Ovary (tissue), 3 donors: Measurements from ENCODE around the gene SLC15A3.

Experiments
- CTCF ChIP-seq, 3 donors: fragments of 450-650 bp in 2 of 3; fragments of 200-600 bp in 1 of 3; IDR thresholded peaks; one replicate each; pipeline versions ENCODE4 v1.5.1 to v1.8.0; 2016 to 2022; ENCODE audit warnings: antibody characterized with exemption in 3 of 3, mild to moderate bottlenecking in 1 of 3
- EP300 ChIP-seq: sonication (generic); formaldehyde crosslinking; IDR thresholded peaks from one replicate; pipeline ENCODE4 v1.6.1; 2017; ENCODE audit warnings: antibody characterized with exemption
- POLR2A ChIP-seq: fragments of 450-650 bp; IDR thresholded peaks from one replicate; pipeline ENCODE4 v1.6.1; 2017; ENCODE audit warnings: antibody characterized with exemption, mild to moderate bottlenecking, moderate library complexity
- donor health status: DM: no; HTN: no; CAD: no.

- no peak for TF ChIP-seq CTCF (IDR thresholded peaks at IDR 0.05)
- TF ChIP-seq EP300: no peak
- TF ChIP-seq POLR2A: no peak
Observed at GRCh38 chr11:60931917-60932316, 20.1 kb downstream of the SLC15A3 start.
